Left lung (tissue), 10 donors: ENCODE data around the gene ALG1. TPM values are rescaled to one million over a fixed set of nuclear protein-coding genes. Genes with fewer than 3 reads are reported as not detected.

Source experiments
- ATAC-seq: fragments of 200-7000 bp; cut with Tn5 transposase; one replicate; pipeline ENCODE4 v1.9.1; 2020; ENCODE audit warnings: moderate library complexity
- DNase-seq, 4 donors: peaks; one replicate each; pipeline ENCODE4 v3.0.0-alpha.2; 2013 to 2020
- H3K27ac ChIP-seq, 2 donors: fragments of 200-600 bp; sonication (generic) in 1 of 2; one replicate each; pipeline versions ENCODE4 v1.5.0 to v1.8.0; 2020 to 2021
- H3K27me3 ChIP-seq, 2 donors: fragments of 200-600 bp; sonication (generic) in 1 of 2; one replicate each; pipeline versions ENCODE4 v1.5.0 to v1.8.0; 2020 to 2021
- H3K36me3 ChIP-seq, 2 donors: fragments of 200-600 bp; sonication (generic) in 1 of 2; one replicate each; pipeline versions ENCODE4 v1.5.0 to v1.8.0; 2020 to 2021
- H3K4me1 ChIP-seq, 2 donors: fragments of 200-600 bp; one replicate each; pipeline ENCODE4 v1.8.0; 2021
- H3K4me3 ChIP-seq, 2 donors: fragments of 200-600 bp; sonication (generic) in 1 of 2; one replicate each; pipeline versions ENCODE4 v1.5.0 to v1.8.0; 2020 to 2021; ENCODE audit warnings: mild to moderate bottlenecking in 1 of 2
- H3K9me3 ChIP-seq, 2 donors: fragments of 200-600 bp; sonication (generic) in 1 of 2; one replicate each; pipeline versions ENCODE4 v1.5.0 to v1.8.0; 2020 to 2021
- intact Hi-C, 2 donors: fragments of 100-400 bp; cut with DNase I; formaldehyde crosslinking; loops; one replicate each; pipeline versions ENCODE4 v1.11.2 to v1.14.2; 2022
- polyA plus RNA-seq, 6 donors: library from polyadenylated mRNA; unstranded; fragments of 120-200 nt; gene quantifications; one replicate each; pipeline ENCODE4 v1.2.1, GENCODE V29; 2013; ENCODE audit not compliant: insufficient read length in 6 of 6
- total RNA-seq, 2 donors: library from RNA; stranded (reverse); fragmentation: NEBNext Ultra II Directional; extraction: Animal tissue kit (Norgen Biotek cat#: 25700); gene quantifications; one replicate each; pipeline ENCODE4 v1.2.1, GENCODE V29; 2021
- TF ChIP-seq, protein P1 (sequence below), 2 donors: fragments of 200-600 bp; sonication (generic) in 1 of 2; IDR thresholded peaks; one replicate each; pipeline versions ENCODE4 v1.5.0 to v1.8.0; 2021; ENCODE audit warnings: antibody characterized with exemption in 2 of 2
- donor health status: DM: no; HTN: yes; CAD: no.
- donor health status: DM: no; HTN: no; CAD: no.

The ALG1 gene
- total and polyA plus RNA-seq, 8 donors, result 20.2 to 39.0 (median 21.8) TPM

DNA sequence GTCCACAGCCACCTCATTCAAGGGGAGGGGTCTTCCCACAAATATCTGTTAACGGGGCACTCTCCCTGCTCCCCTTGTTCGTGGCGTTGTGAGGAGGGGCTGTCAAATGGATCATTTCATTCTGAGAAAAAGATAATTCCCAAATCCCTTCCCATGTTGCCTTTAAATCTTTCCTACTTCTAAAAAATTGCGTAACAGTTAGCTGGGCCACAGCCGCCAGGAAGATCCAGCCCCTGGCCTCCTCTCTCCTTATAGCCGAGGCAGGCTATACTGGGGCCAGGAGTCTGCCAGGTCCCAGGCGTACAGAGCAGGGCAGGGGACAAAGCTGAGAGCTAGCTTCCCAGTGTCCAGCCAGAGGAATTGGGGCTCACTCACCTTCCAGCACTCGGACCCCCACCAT is 6.3 kb upstream of the ALG1 start:
- DNase-seq, result peak in 3 of 4 donors; percentile 35 to 64 (median 39)
- Histone ChIP-seq H3K27ac (peak overlapping the region; percentile 67 to 81), H3K4me3 (peak overlapping the region in 1 of 2 donors; percentile 33), H3K4me1 (peaks cover 0 to 6% of the 10 kb centered on the region in 2 donors), H3K9me3 (no peaks in the 10 kb centered on the region), H3K27me3 (no peaks in the 10 kb centered on the region), H3K36me3 (no peaks in the 10 kb centered on the region)
- TF ChIP-seq, protein P1, sequence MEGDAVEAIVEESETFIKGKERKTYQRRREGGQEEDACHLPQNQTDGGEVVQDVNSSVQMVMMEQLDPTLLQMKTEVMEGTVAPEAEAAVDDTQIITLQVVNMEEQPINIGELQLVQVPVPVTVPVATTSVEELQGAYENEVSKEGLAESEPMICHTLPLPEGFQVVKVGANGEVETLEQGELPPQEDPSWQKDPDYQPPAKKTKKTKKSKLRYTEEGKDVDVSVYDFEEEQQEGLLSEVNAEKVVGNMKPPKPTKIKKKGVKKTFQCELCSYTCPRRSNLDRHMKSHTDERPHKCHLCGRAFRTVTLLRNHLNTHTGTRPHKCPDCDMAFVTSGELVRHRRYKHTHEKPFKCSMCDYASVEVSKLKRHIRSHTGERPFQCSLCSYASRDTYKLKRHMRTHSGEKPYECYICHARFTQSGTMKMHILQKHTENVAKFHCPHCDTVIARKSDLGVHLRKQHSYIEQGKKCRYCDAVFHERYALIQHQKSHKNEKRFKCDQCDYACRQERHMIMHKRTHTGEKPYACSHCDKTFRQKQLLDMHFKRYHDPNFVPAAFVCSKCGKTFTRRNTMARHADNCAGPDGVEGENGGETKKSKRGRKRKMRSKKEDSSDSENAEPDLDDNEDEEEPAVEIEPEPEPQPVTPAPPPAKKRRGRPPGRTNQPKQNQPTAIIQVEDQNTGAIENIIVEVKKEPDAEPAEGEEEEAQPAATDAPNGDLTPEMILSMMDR (IDR thresholded peaks at IDR 0.05), result no peak
- peak; percentile 77 for ATAC-seq
- intact Hi-C loops, result no loop called here

DNA sequence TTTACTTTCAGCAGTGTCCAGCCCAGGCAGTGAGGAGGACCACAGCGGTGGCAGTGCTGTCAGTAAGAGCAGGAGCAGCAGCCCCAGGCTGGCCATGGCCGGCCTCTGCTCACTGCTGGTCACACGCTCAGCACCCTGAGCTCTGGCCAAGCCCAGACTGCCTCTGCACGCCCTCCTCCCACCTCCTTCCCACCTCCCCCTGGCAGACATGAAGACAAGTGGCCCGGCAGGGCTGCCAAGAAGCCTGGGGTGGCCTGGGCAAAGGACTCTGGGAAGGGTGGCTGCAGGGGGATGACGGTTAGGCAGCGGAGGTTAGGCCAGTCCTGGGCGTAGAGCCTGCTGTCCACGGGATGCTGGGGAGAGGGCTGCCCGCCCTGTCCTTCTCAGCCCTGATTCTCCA is 5.8 kb upstream of the ALG1 start, which contains the start of gene C16orf89:
Gene C16orf89 (minus strand): TSS at position 144 of the 400 bp plus-strand sequence. CDS start 48 bp downstream, at position 96.
- ATAC-seq (peak; percentile 90), DNase-seq (peak; percentile 22 to 86 (median 72))
- peaks cover 0 to 6% of the 10 kb centered on the region in 2 donors for H3K4me1 ChIP-seq
- H3K4me3 ChIP-seq, result peak within 1 kb of the TSS in 1 of 2 donors; percentile 33
- no peaks in the 10 kb centered on the region for H3K9me3 ChIP-seq
- peak within 1 kb of the TSS; percentile 67 to 81 for H3K27ac ChIP-seq
- no peaks in the 10 kb centered on the region for H3K36me3 ChIP-seq
- no peaks in the 10 kb centered on the region for H3K27me3 ChIP-seq
- intact Hi-C loops, result no loop called here
- TF ChIP-seq, protein P1 (IDR thresholded peaks at IDR 0.05), result no peak

DNA sequence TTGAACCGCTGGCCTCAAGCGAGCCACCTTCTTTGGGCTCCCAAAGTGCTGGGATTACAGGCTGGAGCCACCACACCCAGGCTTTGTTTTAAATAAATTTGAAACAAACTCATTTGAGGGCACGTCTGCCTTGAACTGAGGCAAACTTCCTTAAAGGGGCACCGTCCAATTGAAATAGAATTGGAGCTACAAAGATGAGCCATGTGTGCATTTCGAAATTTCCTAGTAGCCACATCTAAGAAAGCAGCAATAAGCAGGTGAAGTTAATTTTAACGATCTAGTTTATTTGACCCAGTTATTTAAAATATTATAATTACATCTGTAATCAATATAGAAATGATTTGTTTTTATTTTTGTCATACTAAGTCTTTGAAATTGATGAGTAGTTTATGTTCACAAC is 5.1 kb upstream of the ALG1 start:
- ATAC-seq, result no peak
- H3K9me3 ChIP-seq, result no peaks in the 10 kb centered on the region
- no peak overlapping the region for H3K4me3 ChIP-seq
- H3K4me1 ChIP-seq, result peaks cover 3 to 10% of the 10 kb centered on the region in 2 donors
- H3K27me3 ChIP-seq, result no peaks in the 10 kb centered on the region
- intact Hi-C loops, result no loop called here
- TF ChIP-seq, protein P1 (IDR thresholded peaks at IDR 0.05), result no peak
- DNase-seq, result peak in 1 of 4 donors; percentile 23
- H3K36me3 ChIP-seq, result no peaks in the 10 kb centered on the region
- H3K27ac ChIP-seq, result no peak overlapping the region

DNA sequence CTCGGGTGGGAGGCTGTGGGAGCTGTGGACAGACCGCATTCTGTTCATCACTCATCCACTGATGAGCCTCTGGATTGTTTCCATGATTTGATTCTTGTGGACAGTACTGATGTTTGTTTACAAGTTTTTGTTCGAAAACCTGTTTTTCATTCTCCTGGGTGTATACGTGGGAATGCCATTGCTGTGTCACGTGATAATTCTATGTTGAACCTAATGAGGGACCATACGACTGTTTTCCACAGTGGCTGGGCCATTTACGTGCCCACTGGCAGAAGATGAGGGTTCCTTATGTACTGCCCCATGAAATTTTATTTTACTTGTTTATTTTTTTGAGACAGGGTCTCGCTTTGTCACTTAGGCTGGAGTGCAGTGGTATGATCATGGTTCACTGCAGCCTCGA is 2.6 kb upstream of the ALG1 start:
- Histone ChIP-seq H3K27me3 (no peaks in the 10 kb centered on the region), H3K9me3 (no peaks in the 10 kb centered on the region), H3K27ac (no peak overlapping the region), H3K4me3 (no peak overlapping the region), H3K4me1 (peaks cover 3 to 24% of the 10 kb centered on the region in 2 donors), H3K36me3 (peaks cover 0 to 3% of the 10 kb centered on the region in 2 donors)
- TF ChIP-seq, protein P1 (IDR thresholded peaks at IDR 0.05), result no peak
- intact Hi-C loops, result no loop called here
- DNase-seq (no peak), ATAC-seq (no peak)

DNA sequence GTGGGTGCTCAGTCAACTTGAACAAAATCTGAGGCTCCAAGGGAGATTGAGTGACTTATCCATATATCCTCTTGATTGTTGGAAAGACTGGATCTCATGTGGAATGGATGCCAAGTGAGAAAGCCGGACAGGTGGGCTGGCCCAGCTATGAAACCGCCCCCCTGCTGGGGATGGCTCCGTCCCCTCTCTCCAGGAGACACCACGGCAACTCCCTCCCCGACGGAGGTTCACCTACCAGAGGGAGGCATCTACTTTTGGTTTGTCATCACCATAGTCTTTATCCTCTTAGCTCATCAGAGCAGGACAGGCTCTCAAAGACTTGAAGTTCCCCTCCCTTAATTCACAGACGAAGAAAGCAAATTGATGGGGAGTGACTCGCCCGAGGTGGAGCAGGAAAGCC is 1.8 kb upstream of the ALG1 start:
- Histone ChIP-seq H3K27ac (no peak overlapping the region), H3K27me3 (no peaks in the 10 kb centered on the region), H3K4me3 (no peak overlapping the region), H3K4me1 (peaks cover 3 to 24% of the 10 kb centered on the region in 2 donors), H3K36me3 (peaks cover 0 to 9% of the 10 kb centered on the region in 2 donors), H3K9me3 (no peaks in the 10 kb centered on the region)
- DNase-seq (peak in 1 of 4 donors; percentile 28), ATAC-seq (no peak)
- intact Hi-C loops, result no loop called here
- TF ChIP-seq, protein P1 (IDR thresholded peaks at IDR 0.05), result no peak
